Ascending aorta (tissue), 2 donors: ENCODE results near the gene ORAI1. TPM values are rescaled to one million over a fixed set of nuclear protein-coding genes. Genes with fewer than 3 reads are reported as not detected.
"Not testable (repeated sequence)": the region's sequence is repeated elsewhere in the genome, so short reads cannot be mapped to it uniquely, and the experiment has no call there.

ENCODE experiments used
- DNase-seq, 2 donors: peaks; one replicate each; pipeline ENCODE4 v3.0.0-alpha.2; 2019; ENCODE audit warnings: low spot score in 2 of 2
- H3K27ac ChIP-seq, 2 donors: fragments of 200-600 bp; sonication (generic); one replicate each; pipeline ENCODE4 v1.5.1; 2016 to 2017; ENCODE audit warnings: mild to moderate bottlenecking in 1 of 2
- H3K27me3 ChIP-seq: fragments of 200-600 bp; sonication (generic); one replicate; pipeline ENCODE4 v1.5.1; 2017
- H3K36me3 ChIP-seq, 2 donors: fragments of 200-600 bp; sonication (generic); one replicate each; pipeline ENCODE4 v1.5.1; 2016
- H3K4me1 ChIP-seq, 2 donors: fragments of 200-600 bp; sonication (generic); one replicate each; pipeline ENCODE4 v1.5.1; 2016 to 2017; ENCODE audit warnings: mild to moderate bottlenecking in 1 of 2
- H3K4me3 ChIP-seq, 2 donors: fragments of 200-600 bp; sonication (generic); one replicate each; pipeline ENCODE4 v1.5.1; 2016 to 2017; ENCODE audit warnings: mild to moderate bottlenecking in 1 of 2
- H3K9me3 ChIP-seq, 2 donors: fragments of 200-600 bp; sonication (generic); one replicate each; pipeline ENCODE4 v1.5.1; 2016
- intact Hi-C: fragments of 100-400 bp; cut with DNase I; formaldehyde crosslinking; loops from one replicate; pipeline ENCODE4 v1.15.1; 2023
- total RNA-seq: library from RNA; depleted of rRNA; stranded (reverse); fragments of >200 nt; gene quantifications from one replicate; pipeline ENCODE4 v1.1.0, GENCODE V29; 2016
- TF ChIP-seq, protein P1 (sequence below), 3 experiments: fragments of 200-600 bp in 2 of 3; fragments of 450-650 bp in 1 of 3; sonication (generic) in 2 of 3; IDR thresholded peaks; one replicate each; pipeline ENCODE4 v1.5.1; 2016 to 2019; ENCODE audit warnings: antibody characterized with exemption in 3 of 3, mild to moderate bottlenecking in 1 of 3, moderate library complexity in 1 of 3

Gene ORAI1
- total RNA-seq, 1 donor from 2014 or later: 24.6 TPM

DNA sequence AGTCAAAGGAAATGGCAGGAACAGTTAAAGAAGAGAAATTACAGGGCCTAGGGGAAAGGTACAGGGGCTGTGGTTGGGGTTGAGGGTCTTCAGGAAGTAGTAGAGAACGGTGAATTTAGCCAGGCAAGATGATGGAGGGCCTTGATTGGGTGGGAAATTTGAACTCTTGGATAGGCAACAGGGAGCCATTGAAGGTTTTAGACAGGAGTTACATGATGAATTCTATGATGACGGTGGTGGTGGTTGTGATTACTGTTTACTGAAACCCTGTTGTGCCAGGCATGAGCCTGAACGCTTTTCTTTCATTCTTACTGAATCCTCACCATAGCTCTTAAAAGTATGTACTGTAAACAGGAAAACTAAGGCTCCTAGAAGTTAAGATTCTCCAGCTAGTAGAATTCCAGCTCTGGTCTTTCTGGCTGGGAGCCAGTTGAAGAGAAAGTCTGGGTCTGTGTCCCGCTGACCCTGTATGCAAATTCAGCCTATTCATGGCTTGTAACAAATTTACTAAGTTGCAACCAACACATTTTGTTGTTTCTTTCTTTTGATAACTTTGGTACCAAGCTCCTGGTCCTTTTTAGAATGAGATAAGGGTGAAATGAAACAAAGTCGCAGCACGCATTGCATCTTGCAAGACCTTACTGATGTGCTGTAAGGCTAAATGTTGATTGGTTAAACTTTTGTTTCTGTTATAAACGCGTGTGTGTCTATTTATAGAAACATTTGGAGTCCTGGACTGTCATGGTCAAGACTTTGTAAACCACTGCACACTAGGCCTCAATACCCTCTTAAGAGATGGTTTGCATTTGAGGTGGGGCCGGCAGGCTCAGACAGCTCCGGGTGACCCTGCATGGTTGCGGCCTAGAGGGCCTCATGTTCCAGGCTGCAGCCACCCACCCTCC lies 6.0 kb downstream of the ORAI1 start:
- no peak overlapping the region for H3K27ac ChIP-seq
- H3K36me3 ChIP-seq: no peaks in the 10 kb centered on the region
- no peak overlapping the region for H3K4me3 ChIP-seq
- intact Hi-C loops: no loop called here
- H3K9me3 ChIP-seq: no peaks in the 10 kb centered on the region
- H3K4me1 ChIP-seq: peaks cover 0 to 6% of the 10 kb centered on the region in 2 donors
- TF ChIP-seq, protein P1, sequence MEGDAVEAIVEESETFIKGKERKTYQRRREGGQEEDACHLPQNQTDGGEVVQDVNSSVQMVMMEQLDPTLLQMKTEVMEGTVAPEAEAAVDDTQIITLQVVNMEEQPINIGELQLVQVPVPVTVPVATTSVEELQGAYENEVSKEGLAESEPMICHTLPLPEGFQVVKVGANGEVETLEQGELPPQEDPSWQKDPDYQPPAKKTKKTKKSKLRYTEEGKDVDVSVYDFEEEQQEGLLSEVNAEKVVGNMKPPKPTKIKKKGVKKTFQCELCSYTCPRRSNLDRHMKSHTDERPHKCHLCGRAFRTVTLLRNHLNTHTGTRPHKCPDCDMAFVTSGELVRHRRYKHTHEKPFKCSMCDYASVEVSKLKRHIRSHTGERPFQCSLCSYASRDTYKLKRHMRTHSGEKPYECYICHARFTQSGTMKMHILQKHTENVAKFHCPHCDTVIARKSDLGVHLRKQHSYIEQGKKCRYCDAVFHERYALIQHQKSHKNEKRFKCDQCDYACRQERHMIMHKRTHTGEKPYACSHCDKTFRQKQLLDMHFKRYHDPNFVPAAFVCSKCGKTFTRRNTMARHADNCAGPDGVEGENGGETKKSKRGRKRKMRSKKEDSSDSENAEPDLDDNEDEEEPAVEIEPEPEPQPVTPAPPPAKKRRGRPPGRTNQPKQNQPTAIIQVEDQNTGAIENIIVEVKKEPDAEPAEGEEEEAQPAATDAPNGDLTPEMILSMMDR (IDR thresholded peaks at IDR 0.05): no peak
- DNase-seq: no peak
- H3K27me3 ChIP-seq: no peaks in the 10 kb centered on the region

DNA sequence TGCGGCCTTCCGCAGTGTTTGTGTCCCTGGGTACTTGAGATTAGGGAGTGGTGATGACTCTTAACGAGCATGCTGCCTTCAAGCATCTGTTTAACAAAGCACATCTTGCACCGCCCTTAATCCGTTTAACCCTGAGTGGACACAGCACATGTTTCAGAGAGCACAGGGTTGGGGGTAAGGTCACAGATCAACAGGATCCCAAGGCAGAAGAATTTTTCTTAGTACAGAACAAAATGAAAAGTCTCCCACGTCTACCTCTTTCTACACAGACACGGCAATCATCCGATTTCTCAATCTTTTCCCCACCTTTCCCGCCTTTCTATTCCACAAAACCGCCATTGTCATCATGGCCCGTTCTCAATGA lies 7.5 kb downstream of the ORAI1 start:
- DNase-seq, H3K27ac ChIP-seq, H3K36me3 ChIP-seq, H3K4me1 ChIP-seq, H3K4me3 ChIP-seq, intact Hi-C loops, H3K9me3 ChIP-seq, H3K27me3 ChIP-seq: not testable (repeated sequence)

DNA sequence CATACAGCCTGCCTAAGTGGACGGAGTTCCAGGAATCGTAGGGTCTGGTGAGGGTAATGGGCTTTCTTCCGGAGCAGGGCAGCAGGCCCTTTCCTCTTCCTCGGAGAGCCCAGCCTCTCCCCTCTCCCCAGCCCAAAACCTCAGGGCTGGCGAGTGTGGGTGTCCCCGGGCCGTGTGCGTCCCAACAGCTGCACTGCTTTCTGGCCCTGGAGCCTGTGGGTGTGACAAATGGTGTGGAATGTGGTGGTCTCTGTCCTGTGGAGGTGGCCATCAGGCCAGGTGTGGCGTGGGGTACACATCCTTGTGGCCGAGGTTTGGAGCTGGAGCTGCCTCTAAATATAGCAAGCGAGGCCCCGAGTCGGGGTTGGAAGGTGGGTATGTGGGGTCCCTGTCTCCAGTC lies 8.5 kb downstream of the ORAI1 start:
- intact Hi-C loops: no loop called here
- TF ChIP-seq, protein P1 (IDR thresholded peaks at IDR 0.05): no peak
- H3K4me3 ChIP-seq: no peak overlapping the region

DNA sequence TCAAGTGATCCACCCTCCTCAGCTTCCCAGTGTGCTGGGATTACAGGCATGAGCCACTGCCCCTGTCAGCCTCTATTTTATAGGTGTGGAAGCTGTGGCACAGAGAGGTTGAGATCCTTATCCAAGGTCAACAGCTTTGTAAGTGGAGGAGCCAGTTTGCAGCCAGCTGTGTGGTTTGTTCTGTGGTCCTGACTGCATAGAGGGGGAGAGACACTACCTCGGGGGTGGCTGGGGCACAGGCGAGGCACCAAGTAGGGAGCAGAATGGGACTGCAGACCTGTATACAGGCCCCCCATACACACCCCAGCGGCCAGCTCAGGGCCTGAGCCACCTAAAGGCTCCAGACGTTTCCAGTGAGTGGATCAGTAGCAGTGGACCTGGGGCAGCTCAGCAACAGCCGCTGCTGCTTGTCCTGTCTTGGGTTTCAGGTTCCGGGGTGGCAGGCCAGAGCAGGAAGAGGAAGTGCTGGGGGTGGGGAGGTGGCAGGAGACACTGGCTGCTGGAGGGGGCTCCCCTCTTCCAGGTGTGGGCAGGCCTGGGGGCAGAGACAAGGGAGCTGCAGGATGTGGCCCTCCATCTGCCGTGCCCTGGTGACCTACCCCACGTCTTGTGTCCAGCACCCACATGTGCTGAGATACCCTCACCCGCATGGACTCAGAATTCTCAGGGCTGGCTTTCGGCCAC lies 11.0 kb downstream of the ORAI1 start:
- no peak overlapping the region for H3K27ac ChIP-seq
- no peaks in the 10 kb centered on the region for H3K9me3 ChIP-seq
- H3K36me3 ChIP-seq: peaks cover 0 to 8% of the 10 kb centered on the region in 2 donors
- TF ChIP-seq, protein P1 (IDR thresholded peaks at IDR 0.05): no peak
- H3K4me3 ChIP-seq: no peak overlapping the region
- intact Hi-C loops: no loop called here
- H3K27me3 ChIP-seq: no peaks in the 10 kb centered on the region
- DNase-seq: no peak
- H3K4me1 ChIP-seq: no peaks in the 10 kb centered on the region

More for the DNA sequence above, 8.5 kb downstream of the ORAI1 start:
- Histone ChIP-seq H3K27me3 (no peaks in the 10 kb centered on the region), H3K27ac (no peak overlapping the region), H3K9me3 (no peaks in the 10 kb centered on the region), H3K4me1 (no peaks in the 10 kb centered on the region), H3K36me3 (no peaks in the 10 kb centered on the region)
- DNase-seq: no peak

DNA sequence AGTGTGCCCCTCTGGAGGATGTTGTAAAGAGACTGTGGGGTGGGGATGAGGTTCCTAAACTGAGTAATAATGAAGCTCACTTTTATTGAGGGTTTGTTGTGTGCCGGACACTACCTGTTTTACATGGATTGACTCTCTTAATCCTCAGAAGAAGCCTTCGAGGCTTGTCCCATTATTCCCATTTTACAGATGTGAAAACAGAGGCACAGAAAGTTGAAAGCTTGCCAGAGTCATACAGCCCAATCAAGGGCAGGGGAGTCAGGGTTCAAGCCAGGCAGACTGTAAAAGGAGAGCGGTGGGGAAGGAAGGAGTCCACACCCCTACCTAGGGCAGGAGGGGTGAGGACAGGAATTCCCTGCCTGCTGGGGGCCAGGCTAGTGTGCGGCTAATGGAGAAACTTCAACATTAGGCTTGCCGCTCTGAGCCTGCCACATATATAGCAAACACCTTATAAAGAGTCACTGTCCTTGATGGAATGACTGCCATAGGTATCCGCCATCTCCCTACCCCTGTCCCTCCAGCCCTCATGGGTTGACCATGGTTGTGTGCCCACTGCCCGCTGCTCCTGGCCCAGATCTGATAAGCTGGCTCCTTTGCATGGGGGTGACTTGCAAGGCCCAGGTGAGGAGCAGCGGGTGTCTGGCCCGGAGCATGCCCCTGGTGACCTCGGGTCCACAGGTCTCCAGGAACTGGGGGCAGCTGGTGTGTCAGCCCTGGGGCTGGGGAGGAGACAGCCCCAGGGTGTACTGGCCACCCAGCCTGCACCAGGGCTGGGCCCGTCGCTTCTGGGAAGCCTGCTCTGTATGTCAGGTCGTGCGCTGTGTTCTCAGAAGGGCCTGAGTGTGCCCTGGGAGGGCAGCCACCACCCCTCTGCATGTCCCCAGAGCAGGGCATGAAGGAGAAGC lies 12.2 kb downstream of the ORAI1 start:
- H3K27ac ChIP-seq: no peak overlapping the region
- H3K4me1 ChIP-seq: no peaks in the 10 kb centered on the region
- H3K9me3 ChIP-seq: no peaks in the 10 kb centered on the region
- H3K4me3 ChIP-seq: no peak overlapping the region
- H3K27me3 ChIP-seq: no peaks in the 10 kb centered on the region
- H3K36me3 ChIP-seq: peaks cover 0 to 8% of the 10 kb centered on the region in 2 donors
- TF ChIP-seq, protein P1 (IDR thresholded peaks at IDR 0.05): no peak
- intact Hi-C loops: no loop called here
- DNase-seq: no peak
